Loucy (cell line): ENCODE results near the gene B3GAT3.

Experiments used
- H2AFZ ChIP-seq: fragments of 200-600 bp; sonication (generic); 2 replicates; pipeline ENCODE4 v1.6.0; 2016; ENCODE audit warnings: antibody characterized with exemption, mild to moderate bottlenecking, low read length, moderate library complexity
- H3F3A ChIP-seq: fragments of 200-600 bp; 2 replicates; pipeline ENCODE4 v1.6.0; 2016; ENCODE audit warnings: antibody characterized with exemption, low read depth, mild to moderate bottlenecking
- H3K27me3 ChIP-seq: fragments of 200-600 bp; sonication (generic); 2 replicates; pipeline ENCODE4 v1.6.1; 2014; ENCODE audit warnings: low read length, mild to moderate bottlenecking; ENCODE audit not compliant: insufficient read depth, poor library complexity, severe bottlenecking
- H3K36me3 ChIP-seq: fragments of 200-600 bp; sonication (generic); 2 replicates; pipeline ENCODE4 v1.6.1; 2016; ENCODE audit warnings: low read length; ENCODE audit not compliant: insufficient read depth
- H3K4me1 ChIP-seq: fragments of 200-600 bp; sonication (generic); 2 replicates; pipeline ENCODE4 v1.5.1; 2014; ENCODE audit warnings: low read length, mild to moderate bottlenecking; ENCODE audit not compliant: insufficient read depth, poor library complexity, severe bottlenecking
- H3K4me2 ChIP-seq: fragments of 200-600 bp; sonication (generic); 2 replicates; pipeline ENCODE4 v1.6.0; 2014; ENCODE audit warnings: antibody characterized with exemption, low read length, low read depth, mild to moderate bottlenecking; ENCODE audit not compliant: poor library complexity, severe bottlenecking
- H3K4me3 ChIP-seq: fragments of 200-600 bp; sonication (generic); 2 replicates; pipeline ENCODE4 v1.5.1; 2014; ENCODE audit warnings: low read length, mild to moderate bottlenecking, mixed read lengths; ENCODE audit not compliant: poor library complexity, severe bottlenecking
- H3K79me2 ChIP-seq: fragments of 200-600 bp; sonication (generic); 2 replicates; pipeline ENCODE4 v1.6.1; 2014; ENCODE audit warnings: low read length; ENCODE audit not compliant: insufficient read depth
- H3K9ac ChIP-seq: fragments of 200-600 bp; sonication (generic); 2 replicates; pipeline ENCODE4 v1.6.0; 2014; ENCODE audit warnings: mild to moderate bottlenecking, low read depth, low read length, moderate library complexity; ENCODE audit not compliant: poor library complexity, severe bottlenecking
- H3K9me2 ChIP-seq: fragments of 200-600 bp; sonication (generic); replicated peaks from 2 replicates; pipeline ENCODE4 v1.6.1; 2016; ENCODE audit warnings: low read depth, low read length, mixed read lengths
- H3K9me3 ChIP-seq: fragments of 200-600 bp; sonication (generic); 2 replicates; pipeline ENCODE4 v1.6.1; 2014; ENCODE audit warnings: mild to moderate bottlenecking, antibody characterized with exemption, low read length, low read depth; ENCODE audit not compliant: insufficient read depth
- H4K20me1 ChIP-seq: fragments of 200-600 bp; sonication (generic); 2 replicates; pipeline ENCODE4 v1.6.0; 2014; ENCODE audit warnings: antibody characterized with exemption, low read length, mild to moderate bottlenecking; ENCODE audit not compliant: insufficient read depth, poor library complexity, severe bottlenecking
- CTCF ChIP-seq: fragments of 200-600 bp; sonication (generic); conservative IDR thresholded peaks from 2 replicates; pipeline ENCODE4 v1.5.1; 2014; ENCODE audit warnings: mild to moderate bottlenecking, antibody characterized with exemption, low read length
- EZH2phosphoT487 ChIP-seq: fragments of 200-600 bp; IDR thresholded peaks from 2 replicates; pipeline ENCODE4 v1.6.1; 2018; ENCODE audit warnings: antibody characterized with exemption, mild to moderate bottlenecking, moderate library complexity, borderline replicate concordance

B3GAT3 gene

DNA sequence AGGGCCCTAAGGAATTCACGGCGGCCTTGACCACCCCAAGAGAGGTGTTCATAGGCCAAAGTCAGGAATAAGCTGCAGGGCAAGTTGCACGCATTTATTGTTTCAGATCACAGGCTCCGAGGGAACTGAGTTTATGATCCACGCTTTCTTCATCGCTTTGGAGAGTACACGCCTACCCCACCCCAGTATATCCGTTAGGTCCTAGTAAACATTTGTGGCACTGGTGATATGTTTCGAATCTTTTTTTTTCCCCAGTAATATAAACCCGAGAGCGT is 23.8 kb upstream of the B3GAT3 start:
- H3K4me2 ChIP-seq, result peak overlapping the region; percentile 63
- peak overlapping the region; percentile 94 for H3K9ac ChIP-seq
- H2AFZ ChIP-seq, result no peak overlapping the region
- H3F3A ChIP-seq, result no peaks in the 10 kb centered on the region
- H3K79me2 ChIP-seq, result peaks cover 57% of the 10 kb centered on the region
- H3K4me1 ChIP-seq, result peaks cover 20% of the 10 kb centered on the region
- H3K4me3 ChIP-seq, result peak overlapping the region; percentile 86
- H3K27me3 ChIP-seq, result no peaks in the 10 kb centered on the region
- H3K9me3 ChIP-seq, result no peaks in the 10 kb centered on the region
- peaks cover 23% of the 10 kb centered on the region for H4K20me1 ChIP-seq
- TF ChIP-seq CTCF (no peak), EZH2phosphoT487 (no peak)
- H3K9me2 ChIP-seq, result no peaks in the 10 kb centered on the region
- peaks cover 4% of the 10 kb centered on the region; the same call in 1 of the 2 replicates for H3K36me3 ChIP-seq

GRCh38 chr11:62644220-62644619 is 22.4 kb upstream of the B3GAT3 start:
- Histone ChIP-seq H3K27me3 (no peaks in the 10 kb centered on the region), H3K4me1 (peaks cover 24% of the 10 kb centered on the region), H3K4me3 (peak overlapping the region; percentile 86), H2AFZ (no peak overlapping the region), H3K4me2 (peak overlapping the region; percentile 63), H3K9me2 (no peaks in the 10 kb centered on the region), H3K36me3 (peaks cover 4% of the 10 kb centered on the region; the same call in 1 of the 2 replicates), H3F3A (no peaks in the 10 kb centered on the region), H3K9me3 (no peaks in the 10 kb centered on the region), H3K9ac (peak overlapping the region; percentile 94), H4K20me1 (peaks cover 27% of the 10 kb centered on the region), H3K79me2 (peaks cover 62% of the 10 kb centered on the region)
- TF ChIP-seq EZH2phosphoT487 (no peak), CTCF (no peak)

- Histone ChIP-seq H3K9me3 (no peaks in the 10 kb centered on the region), H3K36me3 (peaks cover 71% of the 10 kb centered on the region; the same call in 1 of the 2 replicates), H3K4me2 (no peak overlapping the region), H3K9ac (no peak overlapping the region), H3K27me3 (no peaks in the 10 kb centered on the region), H4K20me1 (no peaks in the 10 kb centered on the region), H3F3A (no peaks in the 10 kb centered on the region), H3K4me3 (no peak overlapping the region), H3K9me2 (no peaks in the 10 kb centered on the region), H3K4me1 (no peaks in the 10 kb centered on the region), H3K79me2 (no peaks in the 10 kb centered on the region), H2AFZ (no peak overlapping the region)
- TF ChIP-seq EZH2phosphoT487 (no peak), CTCF (no peak)
These were observed 10.7 kb upstream of the B3GAT3 start for GRCh38 chr11:62632492-62632891.
